ENCODE data around the gene CLEC20A. TPM values are rescaled to one million over a fixed set of nuclear protein-coding genes. Genes with fewer than 3 reads are reported as not detected.

The CLEC20A gene
- total RNA-seq, 1 donor from 2014 or later = not detected

DNA sequence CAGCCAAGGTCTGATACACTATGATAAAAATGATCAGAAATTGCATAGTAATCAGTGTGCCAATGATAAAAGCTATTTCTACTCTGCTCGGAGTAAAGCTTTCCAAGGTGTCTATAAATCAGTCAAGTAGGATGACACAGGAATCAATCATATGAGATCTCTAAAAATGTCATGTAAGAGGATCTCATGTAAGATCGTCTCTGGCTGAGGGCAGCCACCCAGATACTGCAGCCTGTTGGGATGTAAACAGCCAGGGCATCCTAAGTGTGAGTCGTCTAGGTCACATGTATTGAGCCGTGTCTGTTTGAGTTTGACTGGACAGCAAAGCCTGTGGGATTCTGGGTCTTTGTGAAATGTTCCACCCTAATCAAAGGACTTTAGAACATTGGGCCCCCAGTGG, 13.4 kb upstream of the CLEC20A start:
- H3K27ac Mint-ChIP-seq (ENCODE audit: unreplicated experiment) = no peak overlapping the region
- no peak overlapping the region for H3K4me3 Mint-ChIP-seq (ENCODE audit: unreplicated experiment)
- H3K9me3 Mint-ChIP-seq (ENCODE audit: unreplicated experiment) = no peaks in the 10 kb centered on the region
- no peaks in the 10 kb centered on the region for H3K4me1 Mint-ChIP-seq (ENCODE audit: unreplicated experiment)
- no peaks in the 10 kb centered on the region for H3K36me3 Mint-ChIP-seq (ENCODE audit: unreplicated experiment)
- TF ChIP-seq, protein P1, sequence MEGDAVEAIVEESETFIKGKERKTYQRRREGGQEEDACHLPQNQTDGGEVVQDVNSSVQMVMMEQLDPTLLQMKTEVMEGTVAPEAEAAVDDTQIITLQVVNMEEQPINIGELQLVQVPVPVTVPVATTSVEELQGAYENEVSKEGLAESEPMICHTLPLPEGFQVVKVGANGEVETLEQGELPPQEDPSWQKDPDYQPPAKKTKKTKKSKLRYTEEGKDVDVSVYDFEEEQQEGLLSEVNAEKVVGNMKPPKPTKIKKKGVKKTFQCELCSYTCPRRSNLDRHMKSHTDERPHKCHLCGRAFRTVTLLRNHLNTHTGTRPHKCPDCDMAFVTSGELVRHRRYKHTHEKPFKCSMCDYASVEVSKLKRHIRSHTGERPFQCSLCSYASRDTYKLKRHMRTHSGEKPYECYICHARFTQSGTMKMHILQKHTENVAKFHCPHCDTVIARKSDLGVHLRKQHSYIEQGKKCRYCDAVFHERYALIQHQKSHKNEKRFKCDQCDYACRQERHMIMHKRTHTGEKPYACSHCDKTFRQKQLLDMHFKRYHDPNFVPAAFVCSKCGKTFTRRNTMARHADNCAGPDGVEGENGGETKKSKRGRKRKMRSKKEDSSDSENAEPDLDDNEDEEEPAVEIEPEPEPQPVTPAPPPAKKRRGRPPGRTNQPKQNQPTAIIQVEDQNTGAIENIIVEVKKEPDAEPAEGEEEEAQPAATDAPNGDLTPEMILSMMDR (IDR thresholded peaks at IDR 0.05) = no peak
- DNase-seq (ENCODE audit: extremely low spot score, unreplicated experiment) = no peak
- peaks cover 2% of the 10 kb centered on the region for H3K27me3 Mint-ChIP-seq (ENCODE audit: unreplicated experiment)

DNA sequence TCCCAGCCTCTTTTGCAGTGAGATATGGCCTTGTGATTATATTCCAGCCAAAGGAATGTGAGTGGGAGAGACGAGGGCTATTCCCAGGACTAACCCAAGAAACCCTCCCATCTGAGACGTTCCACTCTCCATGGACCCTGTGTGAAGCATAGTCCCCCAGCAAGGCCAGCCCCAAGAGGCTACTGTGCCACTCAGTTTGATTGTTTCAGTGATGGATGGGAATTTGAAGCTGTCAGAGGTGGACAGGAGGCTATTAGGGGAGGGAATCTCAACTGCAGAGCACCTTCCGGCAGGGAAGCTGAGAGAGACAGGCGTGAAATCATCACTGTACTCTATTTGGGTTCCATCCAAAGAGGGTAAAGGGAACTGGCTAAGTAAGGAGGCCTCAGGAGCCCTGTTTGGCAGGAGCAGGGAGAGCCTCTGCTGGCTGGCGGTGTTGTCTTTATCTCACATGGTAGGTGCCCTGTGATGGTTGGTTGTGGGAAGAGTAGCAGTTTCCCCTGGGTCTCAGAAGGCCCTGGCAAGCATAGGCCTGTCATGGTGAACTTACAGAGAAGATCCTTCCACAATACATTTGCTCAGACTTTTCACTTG, 12.7 kb upstream of the CLEC20A start:
- Mint-ChIP-seq H3K9me3 (ENCODE audit: unreplicated experiment) (no peaks in the 10 kb centered on the region), H3K4me1 (ENCODE audit: unreplicated experiment) (no peaks in the 10 kb centered on the region), H3K36me3 (ENCODE audit: unreplicated experiment) (no peaks in the 10 kb centered on the region), H3K27ac (ENCODE audit: unreplicated experiment) (no peak overlapping the region), H3K4me3 (ENCODE audit: unreplicated experiment) (no peak overlapping the region), H3K27me3 (ENCODE audit: unreplicated experiment) (peaks cover 2% of the 10 kb centered on the region)
- no peak for DNase-seq (ENCODE audit: extremely low spot score, unreplicated experiment)
- TF ChIP-seq, protein P1 (IDR thresholded peaks at IDR 0.05) = no peak

DNA sequence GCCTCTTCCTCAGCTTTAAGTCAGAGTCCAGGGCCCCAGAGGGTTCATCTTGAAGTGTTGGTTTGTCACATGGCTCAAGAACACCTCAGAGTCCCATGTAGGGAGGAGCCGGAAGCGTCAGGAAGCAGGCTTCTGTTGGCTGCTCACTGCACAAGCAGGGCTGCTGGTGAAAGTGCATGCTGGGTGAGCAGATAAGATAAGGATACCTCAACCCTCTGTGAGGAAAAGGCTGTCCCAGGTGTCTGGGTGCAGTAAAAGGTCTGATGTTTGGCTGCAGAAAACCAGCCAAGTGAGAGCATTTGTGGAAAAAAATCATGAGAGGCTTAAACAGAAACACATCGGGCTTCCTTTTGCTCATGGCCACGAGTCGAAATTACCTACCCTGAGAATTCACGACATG, 9.9 kb upstream of the CLEC20A start:
- Mint-ChIP-seq H3K4me3 (ENCODE audit: unreplicated experiment) (no peak overlapping the region), H3K27ac (ENCODE audit: unreplicated experiment) (no peak overlapping the region), H3K27me3 (ENCODE audit: unreplicated experiment) (no peaks in the 10 kb centered on the region), H3K9me3 (ENCODE audit: unreplicated experiment) (no peaks in the 10 kb centered on the region), H3K4me1 (ENCODE audit: unreplicated experiment) (no peaks in the 10 kb centered on the region), H3K36me3 (ENCODE audit: unreplicated experiment) (no peaks in the 10 kb centered on the region)
- DNase-seq (ENCODE audit: extremely low spot score, unreplicated experiment) = no peak
- TF ChIP-seq, protein P1 (IDR thresholded peaks at IDR 0.05) = no peak

DNA sequence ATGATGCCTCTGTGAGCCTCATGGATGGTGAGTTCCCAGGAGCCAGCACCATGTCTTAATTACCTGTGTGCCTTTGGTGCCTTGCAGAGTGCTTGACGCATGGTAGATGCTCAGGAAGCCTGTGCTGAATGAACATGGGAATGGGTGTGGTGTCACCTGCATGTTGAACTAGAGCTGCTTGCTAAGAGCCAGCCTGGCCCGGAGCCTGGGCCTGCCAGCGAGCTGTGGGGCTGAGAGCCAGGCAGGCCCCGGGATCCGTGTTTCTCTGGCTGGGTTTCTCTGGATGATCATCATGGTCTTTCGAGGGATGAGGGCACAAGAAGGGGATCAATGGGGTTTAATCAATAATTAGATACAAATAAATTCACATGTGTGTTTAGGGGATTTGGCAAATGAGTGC, 9.4 kb upstream of the CLEC20A start:
- Mint-ChIP-seq H3K36me3 (ENCODE audit: unreplicated experiment) (no peaks in the 10 kb centered on the region), H3K4me1 (ENCODE audit: unreplicated experiment) (no peaks in the 10 kb centered on the region), H3K27ac (ENCODE audit: unreplicated experiment) (no peak overlapping the region), H3K27me3 (ENCODE audit: unreplicated experiment) (no peaks in the 10 kb centered on the region), H3K4me3 (ENCODE audit: unreplicated experiment) (no peak overlapping the region), H3K9me3 (ENCODE audit: unreplicated experiment) (no peaks in the 10 kb centered on the region)
- DNase-seq (ENCODE audit: extremely low spot score, unreplicated experiment) = no peak
- TF ChIP-seq, protein P1 (IDR thresholded peaks at IDR 0.05) = no peak

DNA sequence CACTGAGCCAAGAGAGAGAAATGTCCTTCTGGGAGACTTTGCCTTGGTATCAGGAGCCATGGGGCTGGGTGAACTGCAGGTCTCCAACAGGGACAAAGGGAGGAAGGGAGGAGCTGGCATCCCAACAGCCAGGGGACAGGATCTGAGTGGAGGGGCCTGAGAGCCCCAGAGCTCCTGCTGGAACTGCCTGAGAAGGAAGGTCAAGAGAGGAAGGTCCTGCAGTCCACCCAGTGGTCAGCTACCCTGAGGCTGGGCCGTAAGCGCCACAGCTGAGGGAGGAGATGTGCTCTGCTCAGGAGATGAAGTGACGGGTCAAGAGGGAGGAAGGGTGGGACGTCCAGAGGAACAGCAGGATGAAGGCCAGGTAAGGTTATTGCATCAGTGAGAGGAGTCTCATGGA, 7.5 kb upstream of the CLEC20A start:
- Mint-ChIP-seq H3K27ac (ENCODE audit: unreplicated experiment) (no peak overlapping the region), H3K4me3 (ENCODE audit: unreplicated experiment) (no peak overlapping the region), H3K4me1 (ENCODE audit: unreplicated experiment) (no peaks in the 10 kb centered on the region), H3K36me3 (ENCODE audit: unreplicated experiment) (no peaks in the 10 kb centered on the region), H3K27me3 (ENCODE audit: unreplicated experiment) (no peaks in the 10 kb centered on the region), H3K9me3 (ENCODE audit: unreplicated experiment) (no peaks in the 10 kb centered on the region)
- TF ChIP-seq, protein P1 (IDR thresholded peaks at IDR 0.05) = no peak
- no peak for DNase-seq (ENCODE audit: extremely low spot score, unreplicated experiment)
